HepG2 (cell line): Measurements from ENCODE around the gene ABHD11. TPM values are rescaled to one million over a fixed set of nuclear protein-coding genes. Genes with fewer than 3 reads are reported as not detected.

Experiments used
- DMAP1 ChIP-seq: IDR thresholded peaks from 2 replicates; pipeline ENCODE4 v1.6.1; 2016
- ERF ChIP-seq: IDR thresholded peaks from 2 replicates; pipeline ENCODE4 v1.6.1; 2018; ENCODE audit warnings: missing biosample characterization, missing genetic modification reagents
- FOSL1 ChIP-seq: sonication (generic); formaldehyde crosslinking; IDR thresholded peaks from 2 replicates; pipeline ENCODE4 v1.9.0; 2021; ENCODE audit warnings: missing genetic modification reagents, borderline replicate concordance
- LCORL ChIP-seq, 2 experiments: fragments of 450-650 bp in 1 of 2; sonication (generic) in 1 of 2; formaldehyde crosslinking in 1 of 2; IDR thresholded peaks; 2 replicates each; pipeline versions ENCODE4 v1.5.0 to v1.6.1; 2017 to 2020; ENCODE audit warnings: antibody characterized with exemption in 1 of 2, missing genetic modification reagents in 1 of 2
- MIER2 ChIP-seq: IDR thresholded peaks from 2 replicates; pipeline ENCODE4 v1.6.1; 2016; ENCODE audit warnings: missing biosample characterization, missing genetic modification reagents
- NR2F6 ChIP-seq, 2 experiments: IDR thresholded peaks; 2 replicates each; pipeline ENCODE4 v1.6.1; 2016; ENCODE audit warnings: antibody characterized with exemption in 1 of 2, mild to moderate bottlenecking in 1 of 2
- RARG ChIP-seq: sonication (generic); formaldehyde crosslinking; IDR thresholded peaks from 2 replicates; pipeline ENCODE4 v1.4.0; 2020; ENCODE audit warnings: low read depth, mild to moderate bottlenecking, missing genetic modification reagents
- REPIN1 ChIP-seq: sonication (generic); formaldehyde crosslinking; IDR thresholded peaks from 2 replicates; pipeline ENCODE4 v1.8.0; 2022; ENCODE audit warnings: missing genetic modification reagents, low read depth, mild to moderate bottlenecking, borderline replicate concordance
- YEATS2 ChIP-seq: sonication (generic); formaldehyde crosslinking; IDR thresholded peaks from 2 replicates; pipeline ENCODE4 v1.4.0; 2020; ENCODE audit warnings: missing genetic modification reagents, borderline replicate concordance
- ZBTB38 ChIP-seq: sonication (generic); formaldehyde crosslinking; IDR thresholded peaks from 2 replicates; pipeline ENCODE4 v1.5.1; 2020; ENCODE audit warnings: mild to moderate bottlenecking, missing genetic modification reagents
- ZNF335 ChIP-seq: sonication (generic); formaldehyde crosslinking; IDR thresholded peaks from 2 replicates; pipeline ENCODE4 v1.4.0; 2020; ENCODE audit warnings: missing genetic modification reagents
- ZNF350 ChIP-seq: sonication (generic); formaldehyde crosslinking; IDR thresholded peaks from 2 replicates; pipeline ENCODE4 v1.4.0; 2020; ENCODE audit warnings: mild to moderate bottlenecking, low read depth, missing genetic modification reagents, borderline replicate concordance
- polyA plus RNA-seq, 8 experiments: library from polyadenylated mRNA; depleted of rRNA in 3 of 8; stranded (reverse) in 7 of 8; unstranded in 1 of 8; fragments of >200 nt; fragmentation: Illumina TruSeq in 4 of 8; extraction: Trizol in 4 of 8; gene quantifications; 2 replicates each; pipeline versions ENCODE4 v1.2.1 to v1.2.3, GENCODE V29; 2011 to 2016; ENCODE audit warnings: low read depth in 4 of 8, missing spikeins in 1 of 8, mixed read lengths in 1 of 8; ENCODE audit not compliant: insufficient read depth in 1 of 8
- total RNA-seq, 5 experiments: library from RNA; depleted of rRNA; stranded (reverse); fragments of >200 nt; fragmentation: Illumina TruSeq; extraction: Trizol; gene quantifications; 2 replicates each; pipeline ENCODE4 v1.2.3, GENCODE V29; 2016; ENCODE audit warnings: low read depth in 1 of 5
- TF ChIP-seq, protein P1 (sequence below): IDR thresholded peaks from 2 replicates; pipeline ENCODE4 v1.6.1; 2016; ENCODE audit warnings: low read depth, borderline replicate concordance
- TF ChIP-seq, protein P2 (sequence below): IDR thresholded peaks from 2 replicates; pipeline ENCODE4 v1.4.0; 2020; ENCODE audit warnings: mild to moderate bottlenecking, missing genetic modification reagents
- TF ChIP-seq, protein P3 (sequence below): sonication (generic); formaldehyde crosslinking; IDR thresholded peaks from 2 replicates; pipeline ENCODE4 v1.5.1; 2020; ENCODE audit warnings: missing genetic modification reagents, mild to moderate bottlenecking, borderline replicate concordance
- TF ChIP-seq, protein P4 (sequence below): sonication (generic); formaldehyde crosslinking; IDR thresholded peaks from 2 replicates; pipeline ENCODE4 v1.5.0; 2020; ENCODE audit warnings: missing genetic modification reagents
- TF ChIP-seq, protein P5 (sequence below): sonication (generic); formaldehyde crosslinking; IDR thresholded peaks from 2 replicates; pipeline ENCODE4 v1.4.0; 2020; ENCODE audit warnings: missing genetic modification reagents

The ABHD11 gene
- total and polyA plus RNA-seq, 2 of the 13 experiments (the other 11 are each of a cell fraction or from before 2014, with no cell fraction given) = 7.0 to 8.1 TPM

DNA sequence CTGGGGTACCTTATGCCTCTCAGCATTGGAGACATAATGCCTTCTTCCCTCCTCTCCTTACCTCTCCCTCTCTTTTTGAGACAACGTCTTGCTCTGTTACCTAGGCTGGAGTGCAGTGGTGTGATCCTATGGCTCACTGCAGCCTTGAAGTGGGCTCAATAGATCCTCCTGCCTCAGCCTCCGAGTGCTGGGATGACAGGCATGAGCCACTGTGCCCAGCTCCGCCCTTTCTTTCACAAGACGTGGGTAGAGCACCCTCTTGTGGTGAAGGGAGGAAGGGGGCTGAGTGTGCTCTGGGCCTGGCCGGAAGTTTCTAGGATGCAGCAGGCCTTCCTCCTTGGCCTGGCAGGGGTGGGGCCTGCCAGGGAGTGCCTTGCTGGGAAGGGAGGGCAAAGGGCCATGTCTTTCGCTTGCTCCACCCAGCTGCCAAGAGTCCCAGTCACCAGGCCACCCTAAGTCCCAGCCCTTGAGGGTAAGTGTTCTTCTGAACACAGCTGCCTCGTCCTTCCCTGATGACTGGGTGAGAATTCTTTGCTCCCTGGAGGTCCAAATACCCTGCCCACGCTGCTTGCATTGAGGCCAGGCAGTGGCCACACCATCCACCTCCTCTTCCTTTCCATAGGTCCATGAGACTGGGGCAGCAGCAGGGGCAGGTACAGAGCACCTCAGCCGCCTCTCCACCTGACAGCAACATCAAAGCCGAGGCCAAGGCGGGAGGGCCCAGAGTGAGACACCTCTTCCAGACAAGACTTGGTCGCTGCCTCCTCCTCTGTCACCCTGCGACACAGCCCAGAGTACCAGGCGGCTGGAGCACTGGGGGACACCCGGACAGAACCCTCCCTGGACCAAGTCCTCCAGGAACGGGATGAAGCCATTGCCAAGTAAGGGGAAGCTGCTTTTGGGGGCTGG lies 3.7 kb downstream of the ABHD11 start (continued):
- TF ChIP-seq YEATS2 (CRISPR knock-in tag) (peak; percentile 83; the same call in 1 of the 2 replicates), RARG (CRISPR knock-in tag) (no peak), ZNF350 (peak; percentile 29; the same call in 1 of the 2 replicates), DMAP1 (CRISPR knock-in tag) (0 out of 2 replicates have a peak, but pooled peaks have one; percentile 30), FOSL1 (CRISPR knock-in tag) (no peak), MIER2 (CRISPR knock-in tag) (no peak), LCORL (IDR thresholded peaks at IDR 0.05) (no peak), LCORL (CRISPR knock-in tag; IDR thresholded peaks at IDR 0.05) (peak; percentile 48; the same call in 1 of the 2 replicates), ZBTB38 (0 out of 2 replicates have a peak, but pooled peaks have one; percentile 24), ZNF335 (CRISPR knock-in tag) (0 out of 2 replicates have a peak, but pooled peaks have one; percentile 53), NR2F6 (IDR thresholded peaks at IDR 0.05) (no peak), NR2F6 (CRISPR knock-in tag; IDR thresholded peaks at IDR 0.05) (0 out of 2 replicates have a peak, but pooled peaks have one; percentile 17), REPIN1 (CRISPR knock-in tag) (peak; percentile 75; the same call in 1 of the 2 replicates), ERF (peak; percentile 78)
- TF ChIP-seq, protein P1, sequence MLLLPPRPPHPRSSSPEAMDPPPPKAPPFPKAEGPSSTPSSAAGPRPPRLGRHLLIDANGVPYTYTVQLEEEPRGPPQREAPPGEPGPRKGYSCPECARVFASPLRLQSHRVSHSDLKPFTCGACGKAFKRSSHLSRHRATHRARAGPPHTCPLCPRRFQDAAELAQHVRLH = 0 out of 2 replicates have a peak, but pooled peaks have one; percentile 62
- TF ChIP-seq, protein P2, sequence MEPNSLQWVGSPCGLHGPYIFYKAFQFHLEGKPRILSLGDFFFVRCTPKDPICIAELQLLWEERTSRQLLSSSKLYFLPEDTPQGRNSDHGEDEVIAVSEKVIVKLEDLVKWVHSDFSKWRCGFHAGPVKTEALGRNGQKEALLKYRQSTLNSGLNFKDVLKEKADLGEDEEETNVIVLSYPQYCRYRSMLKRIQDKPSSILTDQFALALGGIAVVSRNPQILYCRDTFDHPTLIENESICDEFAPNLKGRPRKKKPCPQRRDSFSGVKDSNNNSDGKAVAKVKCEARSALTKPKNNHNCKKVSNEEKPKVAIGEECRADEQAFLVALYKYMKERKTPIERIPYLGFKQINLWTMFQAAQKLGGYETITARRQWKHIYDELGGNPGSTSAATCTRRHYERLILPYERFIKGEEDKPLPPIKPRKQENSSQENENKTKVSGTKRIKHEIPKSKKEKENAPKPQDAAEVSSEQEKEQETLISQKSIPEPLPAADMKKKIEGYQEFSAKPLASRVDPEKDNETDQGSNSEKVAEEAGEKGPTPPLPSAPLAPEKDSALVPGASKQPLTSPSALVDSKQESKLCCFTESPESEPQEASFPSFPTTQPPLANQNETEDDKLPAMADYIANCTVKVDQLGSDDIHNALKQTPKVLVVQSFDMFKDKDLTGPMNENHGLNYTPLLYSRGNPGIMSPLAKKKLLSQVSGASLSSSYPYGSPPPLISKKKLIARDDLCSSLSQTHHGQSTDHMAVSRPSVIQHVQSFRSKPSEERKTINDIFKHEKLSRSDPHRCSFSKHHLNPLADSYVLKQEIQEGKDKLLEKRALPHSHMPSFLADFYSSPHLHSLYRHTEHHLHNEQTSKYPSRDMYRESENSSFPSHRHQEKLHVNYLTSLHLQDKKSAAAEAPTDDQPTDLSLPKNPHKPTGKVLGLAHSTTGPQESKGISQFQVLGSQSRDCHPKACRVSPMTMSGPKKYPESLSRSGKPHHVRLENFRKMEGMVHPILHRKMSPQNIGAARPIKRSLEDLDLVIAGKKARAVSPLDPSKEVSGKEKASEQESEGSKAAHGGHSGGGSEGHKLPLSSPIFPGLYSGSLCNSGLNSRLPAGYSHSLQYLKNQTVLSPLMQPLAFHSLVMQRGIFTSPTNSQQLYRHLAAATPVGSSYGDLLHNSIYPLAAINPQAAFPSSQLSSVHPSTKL (CRISPR knock-in tag) = 0 out of 2 replicates have a peak, but pooled peaks have one; percentile 30
- TF ChIP-seq, protein P3, sequence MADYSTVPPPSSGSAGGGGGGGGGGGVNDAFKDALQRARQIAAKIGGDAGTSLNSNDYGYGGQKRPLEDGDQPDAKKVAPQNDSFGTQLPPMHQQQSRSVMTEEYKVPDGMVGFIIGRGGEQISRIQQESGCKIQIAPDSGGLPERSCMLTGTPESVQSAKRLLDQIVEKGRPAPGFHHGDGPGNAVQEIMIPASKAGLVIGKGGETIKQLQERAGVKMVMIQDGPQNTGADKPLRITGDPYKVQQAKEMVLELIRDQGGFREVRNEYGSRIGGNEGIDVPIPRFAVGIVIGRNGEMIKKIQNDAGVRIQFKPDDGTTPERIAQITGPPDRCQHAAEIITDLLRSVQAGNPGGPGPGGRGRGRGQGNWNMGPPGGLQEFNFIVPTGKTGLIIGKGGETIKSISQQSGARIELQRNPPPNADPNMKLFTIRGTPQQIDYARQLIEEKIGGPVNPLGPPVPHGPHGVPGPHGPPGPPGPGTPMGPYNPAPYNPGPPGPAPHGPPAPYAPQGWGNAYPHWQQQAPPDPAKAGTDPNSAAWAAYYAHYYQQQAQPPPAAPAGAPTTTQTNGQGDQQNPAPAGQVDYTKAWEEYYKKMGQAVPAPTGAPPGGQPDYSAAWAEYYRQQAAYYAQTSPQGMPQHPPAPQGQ (CRISPR knock-in tag) = no peak
- TF ChIP-seq, protein P4, sequence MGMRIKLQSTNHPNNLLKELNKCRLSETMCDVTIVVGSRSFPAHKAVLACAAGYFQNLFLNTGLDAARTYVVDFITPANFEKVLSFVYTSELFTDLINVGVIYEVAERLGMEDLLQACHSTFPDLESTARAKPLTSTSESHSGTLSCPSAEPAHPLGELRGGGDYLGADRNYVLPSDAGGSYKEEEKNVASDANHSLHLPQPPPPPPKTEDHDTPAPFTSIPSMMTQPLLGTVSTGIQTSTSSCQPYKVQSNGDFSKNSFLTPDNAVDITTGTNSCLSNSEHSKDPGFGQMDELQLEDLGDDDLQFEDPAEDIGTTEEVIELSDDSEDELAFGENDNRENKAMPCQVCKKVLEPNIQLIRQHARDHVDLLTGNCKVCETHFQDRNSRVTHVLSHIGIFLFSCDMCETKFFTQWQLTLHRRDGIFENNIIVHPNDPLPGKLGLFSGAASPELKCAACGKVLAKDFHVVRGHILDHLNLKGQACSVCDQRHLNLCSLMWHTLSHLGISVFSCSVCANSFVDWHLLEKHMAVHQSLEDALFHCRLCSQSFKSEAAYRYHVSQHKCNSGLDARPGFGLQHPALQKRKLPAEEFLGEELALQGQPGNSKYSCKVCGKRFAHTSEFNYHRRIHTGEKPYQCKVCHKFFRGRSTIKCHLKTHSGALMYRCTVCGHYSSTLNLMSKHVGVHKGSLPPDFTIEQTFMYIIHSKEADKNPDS (CRISPR knock-in tag) = no peak
- TF ChIP-seq, protein P5, sequence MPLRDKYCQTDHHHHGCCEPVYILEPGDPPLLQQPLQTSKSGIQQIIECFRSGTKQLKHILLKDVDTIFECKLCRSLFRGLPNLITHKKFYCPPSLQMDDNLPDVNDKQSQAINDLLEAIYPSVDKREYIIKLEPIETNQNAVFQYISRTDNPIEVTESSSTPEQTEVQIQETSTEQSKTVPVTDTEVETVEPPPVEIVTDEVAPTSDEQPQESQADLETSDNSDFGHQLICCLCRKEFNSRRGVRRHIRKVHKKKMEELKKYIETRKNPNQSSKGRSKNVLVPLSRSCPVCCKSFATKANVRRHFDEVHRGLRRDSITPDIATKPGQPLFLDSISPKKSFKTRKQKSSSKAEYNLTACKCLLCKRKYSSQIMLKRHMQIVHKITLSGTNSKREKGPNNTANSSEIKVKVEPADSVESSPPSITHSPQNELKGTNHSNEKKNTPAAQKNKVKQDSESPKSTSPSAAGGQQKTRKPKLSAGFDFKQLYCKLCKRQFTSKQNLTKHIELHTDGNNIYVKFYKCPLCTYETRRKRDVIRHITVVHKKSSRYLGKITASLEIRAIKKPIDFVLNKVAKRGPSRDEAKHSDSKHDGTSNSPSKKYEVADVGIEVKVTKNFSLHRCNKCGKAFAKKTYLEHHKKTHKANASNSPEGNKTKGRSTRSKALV (CRISPR knock-in tag) = no peak
